Esophagus muscularis mucosa (tissue), 3 donors: ENCODE data around the gene GOSR1.

Source experiments
- CTCF ChIP-seq, 3 experiments: fragments of 200-600 bp in 2 of 3; fragments of 450-650 bp in 1 of 3; sonication (generic) in 2 of 3; IDR thresholded peaks; one replicate each; pipeline ENCODE4 v1.5.1; 2017 to 2019; ENCODE audit warnings: antibody characterized with exemption in 3 of 3, mild to moderate bottlenecking in 2 of 3, moderate library complexity in 1 of 3
- POLR2A ChIP-seq: fragments of 450-650 bp; IDR thresholded peaks from one replicate; pipeline ENCODE4 v1.6.1; 2017; ENCODE audit warnings: antibody characterized with exemption, moderate library complexity, mild to moderate bottlenecking, low read depth
- POLR2AphosphoS5 ChIP-seq, 2 donors: sonication (generic); formaldehyde crosslinking; IDR thresholded peaks; one replicate each; pipeline ENCODE4 v1.6.1; 2017; ENCODE audit warnings: antibody characterized with exemption in 2 of 2

- TF ChIP-seq CTCF (IDR thresholded peaks at IDR 0.05) (no peak), POLR2AphosphoS5 (IDR thresholded peaks at IDR 0.05) (no peak), POLR2A (no peak)
Observed at GRCh38 chr17:30545024-30545423, 67.8 kb downstream of the GOSR1 start.
